ENCODE measurements around the gene KRT75. TPM values are rescaled to one million over a fixed set of nuclear protein-coding genes. Genes with fewer than 3 reads are reported as not detected.

The KRT75 gene
- total RNA-seq, 2 experiments from 2014 or later, result not detected

GRCh38 chr12:52378091-52378490, 56.1 kb downstream of the KRT75 start:
- DNase-seq, result no peak
- no peak overlapping the region for H3K27ac Mint-ChIP-seq
- H3K9me3 Mint-ChIP-seq, result no peaks in the 10 kb centered on the region
- no peak overlapping the region for H3K4me3 Mint-ChIP-seq
- no peaks in the 10 kb centered on the region for H3K36me3 Mint-ChIP-seq
- no peaks in the 10 kb centered on the region for H3K27me3 Mint-ChIP-seq
- peaks cover 15% of the 10 kb centered on the region for H3K4me1 Mint-ChIP-seq

GRCh38 chr12:52377266-52377665, 56.9 kb downstream of the KRT75 start:
- DNase-seq, result no peak
- Mint-ChIP-seq H3K27me3 (peaks cover under 1% of the 10 kb centered on the region), H3K4me3 (no peak overlapping the region), H3K9me3 (no peaks in the 10 kb centered on the region), H3K27ac (no peak overlapping the region), H3K36me3 (no peaks in the 10 kb centered on the region), H3K4me1 (peaks cover 7% of the 10 kb centered on the region)

Other genes starting within 250 kb of the KRT75 start
- not detected for gene KRT80, start 242.4 kb downstream of the KRT75 start, total RNA-seq
- 1 to 10 TPM; 2.4 to 6.5 TPM for gene KRT7, start 201.1 kb downstream of the KRT75 start, total RNA-seq
- not detected for gene KRT86, start 159.7 kb downstream of the KRT75 start, total RNA-seq
- gene KRT81, start 142.8 kb downstream of the KRT75 start, total RNA-seq, result not detected
- gene KRT83, start 113.0 kb downstream of the KRT75 start, total RNA-seq, result not detected
- not detected for gene KRT85, start 66.9 kb downstream of the KRT75 start, total RNA-seq
- gene KRT84, start 48.7 kb downstream of the KRT75 start, total RNA-seq, result not detected
- not detected for gene KRT82, start 28.0 kb downstream of the KRT75 start, total RNA-seq
- not detected for gene KRT6B, start 17.8 kb upstream of the KRT75 start, total RNA-seq
- not detected for gene KRT6C, start 39.4 kb upstream of the KRT75 start, total RNA-seq
- gene KRT6A, start 58.9 kb upstream of the KRT75 start, total RNA-seq, result not detected
- not detected for gene KRT5, start 86.0 kb upstream of the KRT75 start, total RNA-seq
- not detected for gene KRT71, start 118.8 kb upstream of the KRT75 start, total RNA-seq
- gene KRT74, start 139.5 kb upstream of the KRT75 start, total RNA-seq, result not detected
- under 1 TPM in 1 of 2 experiments, not detected in 1; 0.12 TPM for gene KRT72, start 167.1 kb upstream of the KRT75 start, total RNA-seq
- under 1 TPM; 0.14 to 0.29 TPM for gene KRT73, start 184.2 kb upstream of the KRT75 start, total RNA-seq
- not detected for gene KRT2, start 217.8 kb upstream of the KRT75 start, total RNA-seq
- gene KRT1, start 246.0 kb upstream of the KRT75 start, total RNA-seq, result not detected